Lung (tissue), 12 donors: ENCODE data around the gene RALB. TPM values are rescaled to one million over a fixed set of nuclear protein-coding genes. Genes with fewer than 3 reads are reported as not detected.

Source experiments
- ATAC-seq: fragments of 200-7000 bp; cut with Tn5 transposase; one replicate; pipeline ENCODE4 v1.9.1; 2020; ENCODE audit warnings: moderate number of reproducible peaks; ENCODE audit not compliant: insufficient read depth, low FRiP score
- DNase-seq, 3 donors: peaks; one replicate each; pipeline ENCODE4 v3.0.0-alpha.2; 2013 to 2017
- H3K27ac ChIP-seq, 2 donors: one replicate each; pipeline ENCODE4 v1.5.1; 2013; ENCODE audit warnings: mild to moderate bottlenecking in 2 of 2, moderate library complexity in 2 of 2, control low read depth in 1 of 2, inconsistent platforms in 1 of 2, low read depth in 1 of 2, low read length in 1 of 2
- H3K27me3 ChIP-seq, 3 donors: one replicate each; pipeline ENCODE4 v1.5.1; 2013; ENCODE audit warnings: low read length in 2 of 3; ENCODE audit not compliant: control insufficient read depth in 3 of 3, insufficient read depth in 3 of 3
- H3K36me3 ChIP-seq, 4 donors: one replicate each; pipeline ENCODE4 v1.5.1; 2013; ENCODE audit warnings: low read length in 4 of 4, mild to moderate bottlenecking in 1 of 4, moderate library complexity in 1 of 4; ENCODE audit not compliant: control insufficient read depth in 4 of 4, insufficient read depth in 4 of 4
- H3K4me1 ChIP-seq, 5 donors: one replicate each; pipeline ENCODE4 v1.5.1; 2013; ENCODE audit warnings: low read length in 5 of 5, mild to moderate bottlenecking in 2 of 5, moderate library complexity in 1 of 5; ENCODE audit not compliant: control insufficient read depth in 5 of 5, insufficient read depth in 5 of 5
- H3K4me3 ChIP-seq: one replicate; pipeline ENCODE4 v1.5.1; 2013; ENCODE audit warnings: mild to moderate bottlenecking, control low read depth, moderate library complexity
- H3K9ac ChIP-seq, 2 donors: one replicate each; pipeline ENCODE4 v1.5.1; 2013; ENCODE audit warnings: low read length in 2 of 2, control low read depth in 1 of 2; ENCODE audit not compliant: insufficient read depth in 1 of 2
- H3K9me3 ChIP-seq, 4 donors: one replicate each; pipeline ENCODE4 v1.5.1; 2013; ENCODE audit warnings: low read length in 3 of 4, mild to moderate bottlenecking in 1 of 4, moderate library complexity in 1 of 4; ENCODE audit not compliant: control insufficient read depth in 4 of 4, insufficient read depth in 3 of 4
- WGBS, 2 donors: extraction: QIAGEN DNeasy Blood & Tissue Kit; methylation state at CpG; one replicate each; pipeline ENCODE4 v1.1.7; 2013; 5-methylcytosine and 5-hydroxymethylcytosine counted together
- polyA plus RNA-seq, 2 donors: library from polyadenylated mRNA; stranded (reverse); fragments of 200-250 nt; gene quantifications; one replicate each; pipeline ENCODE4 v1.2.1, GENCODE V29; 2013
- total RNA-seq, 2 donors: library from RNA; depleted of rRNA in 1 of 2; stranded (reverse); fragments of >200 nt in 1 of 2; gene quantifications; one replicate each; pipeline ENCODE4 v1.2.1, GENCODE V29; 2014 to 2021
- TF ChIP-seq, protein P1 (sequence below): IDR thresholded peaks from 2 replicates; pipeline ENCODE4 v1.5.1; 2012; ENCODE audit warnings: mild to moderate bottlenecking; ENCODE audit errors: control extremely low read depth, extremely low read depth
- donor health status: control.
- donor health status: control.
- donor health status: Bipolar disorder and iron deficiency.
- donor health status: healthy.
- donor health status: DM: yes; HTN: yes; CAD: no.

Gene RALB
- total and polyA plus RNA-seq, 4 donors = 34.6 to 111 (median 77.1) TPM

DNA sequence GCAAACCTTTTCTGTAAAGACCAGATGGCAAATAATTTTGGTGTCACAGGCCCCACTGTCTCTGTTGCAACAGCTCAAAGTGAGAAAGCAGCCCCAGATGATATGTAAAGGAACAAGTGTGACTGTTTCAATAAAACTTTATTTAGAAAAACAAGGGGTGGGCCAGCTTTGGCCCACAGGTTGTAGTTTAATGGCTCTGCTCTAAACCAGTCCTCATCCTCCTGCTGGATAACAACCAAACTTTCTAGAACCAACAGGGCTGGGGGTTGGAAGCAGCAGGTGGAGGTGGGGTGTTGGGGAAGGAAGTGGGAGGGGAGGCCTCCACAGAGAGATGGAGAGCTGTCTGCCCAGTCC, 64.5 kb downstream of the RALB start:
- Histone ChIP-seq H3K36me3 (no peaks in the 10 kb centered on the region), H3K4me3 (no peak overlapping the region), H3K9me3 (no peaks in the 10 kb centered on the region), H3K9ac (no peak overlapping the region), H3K27me3 (peaks cover 0 to 6% (median 4%) of the 10 kb centered on the region in 3 donors), H3K27ac (no peak overlapping the region), H3K4me1 (peaks cover 0 to 35% (median 10%) of the 10 kb centered on the region in 5 donors)
- DNase-seq = no peak
- ATAC-seq = no peak
- TF ChIP-seq, protein P1, sequence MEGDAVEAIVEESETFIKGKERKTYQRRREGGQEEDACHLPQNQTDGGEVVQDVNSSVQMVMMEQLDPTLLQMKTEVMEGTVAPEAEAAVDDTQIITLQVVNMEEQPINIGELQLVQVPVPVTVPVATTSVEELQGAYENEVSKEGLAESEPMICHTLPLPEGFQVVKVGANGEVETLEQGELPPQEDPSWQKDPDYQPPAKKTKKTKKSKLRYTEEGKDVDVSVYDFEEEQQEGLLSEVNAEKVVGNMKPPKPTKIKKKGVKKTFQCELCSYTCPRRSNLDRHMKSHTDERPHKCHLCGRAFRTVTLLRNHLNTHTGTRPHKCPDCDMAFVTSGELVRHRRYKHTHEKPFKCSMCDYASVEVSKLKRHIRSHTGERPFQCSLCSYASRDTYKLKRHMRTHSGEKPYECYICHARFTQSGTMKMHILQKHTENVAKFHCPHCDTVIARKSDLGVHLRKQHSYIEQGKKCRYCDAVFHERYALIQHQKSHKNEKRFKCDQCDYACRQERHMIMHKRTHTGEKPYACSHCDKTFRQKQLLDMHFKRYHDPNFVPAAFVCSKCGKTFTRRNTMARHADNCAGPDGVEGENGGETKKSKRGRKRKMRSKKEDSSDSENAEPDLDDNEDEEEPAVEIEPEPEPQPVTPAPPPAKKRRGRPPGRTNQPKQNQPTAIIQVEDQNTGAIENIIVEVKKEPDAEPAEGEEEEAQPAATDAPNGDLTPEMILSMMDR = no peak

DNA sequence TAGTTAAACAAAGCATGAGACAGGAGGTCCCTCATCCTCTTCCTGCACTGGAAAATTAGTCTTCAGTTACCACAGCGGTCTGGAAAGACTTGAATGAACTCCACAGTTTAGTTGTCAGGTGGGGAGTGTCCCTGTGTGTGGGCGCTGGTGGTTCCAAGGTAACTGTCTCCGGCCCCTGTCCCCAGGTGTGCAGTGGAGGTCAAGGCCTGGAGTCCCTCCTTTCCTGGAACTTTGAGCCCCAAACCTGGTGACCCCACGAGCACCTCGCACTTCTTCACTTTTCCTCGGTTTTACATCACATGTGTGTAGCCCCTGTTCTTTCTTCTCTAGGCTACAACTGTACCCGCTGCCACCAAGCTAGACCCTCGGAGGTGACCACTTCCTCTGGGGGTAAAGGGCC, 65.3 kb downstream of the RALB start:
- DNase-seq = no peak
- no peaks in the 10 kb centered on the region for H3K36me3 ChIP-seq
- H3K27ac ChIP-seq = no peak overlapping the region
- peaks cover 0 to 6% (median 4%) of the 10 kb centered on the region in 3 donors for H3K27me3 ChIP-seq
- WGBS, 2 donors = 68 to 80% methylated on average over 8 of the region's 8 CpGs
- no peak for ATAC-seq
- H3K9ac ChIP-seq = no peak overlapping the region
- H3K9me3 ChIP-seq = no peaks in the 10 kb centered on the region
- no peak overlapping the region for H3K4me3 ChIP-seq
- TF ChIP-seq, protein P1 = no peak
- H3K4me1 ChIP-seq = peaks cover 0 to 34% (median 6%) of the 10 kb centered on the region in 5 donors

DNA sequence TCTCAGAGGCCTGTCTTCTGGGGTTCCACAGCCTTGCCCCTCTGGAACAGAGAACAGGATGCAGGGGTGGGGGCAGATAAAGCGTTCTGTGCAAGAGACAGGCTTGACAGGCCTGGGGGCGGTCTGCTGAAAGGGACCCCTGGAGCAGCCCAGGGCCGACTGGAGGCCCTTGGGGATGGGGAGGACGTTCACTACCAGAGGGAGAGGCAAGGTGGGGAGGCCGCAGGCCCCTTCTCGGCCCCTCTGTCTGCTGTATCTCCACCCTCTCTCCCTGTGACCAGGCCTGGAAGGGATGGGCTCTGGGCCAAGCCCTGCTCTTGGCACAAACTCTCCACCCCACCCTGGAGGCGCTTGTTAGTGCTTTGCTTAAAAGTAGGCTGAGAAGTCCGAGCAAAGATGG, 66.0 kb downstream of the RALB start:
- peaks cover 0 to 6% (median 4%) of the 10 kb centered on the region in 3 donors for H3K27me3 ChIP-seq
- peaks cover 0 to 35% (median 6%) of the 10 kb centered on the region in 5 donors for H3K4me1 ChIP-seq
- H3K9me3 ChIP-seq = no peaks in the 10 kb centered on the region
- peak overlapping the region in 1 of 2 donors; percentile 43 for H3K9ac ChIP-seq
- H3K4me3 ChIP-seq = no peak overlapping the region
- peak; percentile 82 to 91 (median 83) for DNase-seq
- no peaks in the 10 kb centered on the region for H3K36me3 ChIP-seq
- TF ChIP-seq, protein P1 = no peak
- no peak overlapping the region for H3K27ac ChIP-seq
- ATAC-seq = no peak
- WGBS, 2 donors = 65 to 67% methylated on average over 8 of the region's 8 CpGs

DNA sequence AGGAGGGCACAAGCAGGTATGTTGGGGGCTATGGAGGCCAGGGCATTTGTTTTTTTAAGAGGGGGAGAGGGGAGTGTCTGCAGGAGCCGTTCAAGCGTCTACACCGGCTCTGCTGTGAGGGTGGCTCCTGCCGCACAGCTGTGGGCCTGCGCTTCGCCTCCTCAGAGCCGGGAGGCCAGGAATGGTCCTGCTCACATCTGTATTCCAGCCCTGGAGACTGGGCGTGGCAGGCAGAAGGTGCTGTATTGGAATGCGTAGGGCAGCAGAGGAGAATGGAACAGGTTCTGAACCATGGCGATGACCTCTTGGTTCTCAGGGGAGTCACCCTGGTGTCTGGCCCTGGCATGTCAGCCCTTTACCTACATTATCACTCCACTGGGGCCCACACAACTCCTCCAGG, 66.5 kb downstream of the RALB start:
- TF ChIP-seq, protein P1 = no peak
- WGBS, 2 donors = 72 to 84% methylated on average over 10 of the region's 10 CpGs
- Histone ChIP-seq H3K4me1 (peaks cover 0 to 35% (median 6%) of the 10 kb centered on the region in 5 donors), H3K27ac (no peak overlapping the region), H3K27me3 (peaks cover 0 to 3% (median 3%) of the 10 kb centered on the region in 3 donors), H3K9ac (peak overlapping the region in 1 of 2 donors; percentile 43), H3K36me3 (no peaks in the 10 kb centered on the region), H3K4me3 (no peak overlapping the region), H3K9me3 (no peaks in the 10 kb centered on the region)
- DNase-seq = no peak
- ATAC-seq = no peak
